HUDEP-2 (cell line): ENCODE results near the gene SPEN.
"Not testable (repeated sequence)": the region's sequence is repeated elsewhere in the genome, so short reads cannot be mapped to it uniquely, and the experiment has no call there.

Experiments used
- DNase-seq, 76 experiments: peaks; one replicate each; lab custom pipeline; 2025; ENCODE audit not compliant: unreplicated experiment in 76 of 76; lab: John Stamatoyannopoulos, UW

Gene SPEN

DNA sequence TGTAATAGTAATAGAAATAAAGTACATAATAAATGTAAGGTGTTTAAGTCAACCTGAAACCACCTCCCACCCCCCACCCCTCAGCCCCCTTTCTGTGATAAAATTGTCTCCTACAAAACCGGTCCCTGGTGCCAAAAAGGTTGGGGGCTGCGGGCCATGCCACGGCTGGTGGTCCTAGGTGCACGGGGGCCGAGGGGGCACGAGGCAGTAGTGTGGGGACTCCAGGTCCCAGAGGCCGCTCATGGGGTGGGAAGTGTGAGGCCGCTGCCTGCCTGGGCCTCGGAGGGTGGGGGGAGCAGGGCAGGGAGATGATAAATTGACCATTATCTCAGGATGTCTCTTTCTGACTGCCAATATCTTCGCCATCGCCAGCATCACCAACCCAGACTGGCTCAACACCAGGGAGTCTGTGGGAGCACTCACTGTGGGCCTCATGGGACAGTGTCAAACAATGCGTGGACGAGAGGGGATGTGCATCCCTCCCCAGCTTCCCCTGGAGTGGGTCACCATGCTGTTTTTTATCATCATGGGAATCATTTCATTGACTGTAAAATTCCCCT lies 121.9 kb downstream of the SPEN start:
- DNase-seq = no peak

DNA sequence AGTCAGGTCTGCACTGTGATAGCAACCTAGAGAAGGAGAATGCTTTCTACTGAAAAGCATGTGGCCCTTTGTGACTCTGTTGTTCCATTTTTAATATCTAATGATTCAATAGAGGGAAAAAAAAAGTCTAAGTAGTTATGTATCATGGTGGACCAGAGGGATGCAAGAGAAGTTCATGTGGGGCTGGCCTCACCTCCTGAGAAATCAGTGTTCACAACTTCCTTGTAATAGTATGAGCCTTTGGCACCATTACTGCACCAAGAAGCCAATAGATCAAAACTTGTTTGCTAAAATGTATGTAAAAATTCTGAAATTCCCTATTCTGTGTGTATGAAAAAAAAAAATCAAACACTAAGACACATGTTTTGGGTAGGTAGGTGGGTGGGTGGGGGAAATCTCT lies 123.4 kb downstream of the SPEN start:
- DNase-seq = no peak

DNA sequence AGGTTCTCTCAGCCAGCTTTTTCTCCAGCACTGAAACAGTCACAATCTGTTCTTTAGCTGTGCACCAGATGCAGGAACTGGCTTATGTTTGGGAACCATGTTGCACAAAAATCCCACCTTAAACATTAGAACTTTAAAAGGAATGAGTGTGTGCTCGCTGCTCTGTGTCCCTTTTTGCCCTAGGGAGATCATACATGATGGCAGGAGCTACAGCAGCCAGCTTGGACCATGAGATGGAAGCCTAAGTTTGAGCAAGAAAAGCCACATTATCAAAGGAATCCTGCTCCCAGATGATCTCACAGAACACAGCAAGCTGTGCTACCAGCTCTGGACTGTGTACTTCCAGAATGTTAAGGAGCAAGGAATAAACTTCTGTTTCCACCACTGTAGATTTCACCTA lies 124.9 kb downstream of the SPEN start:
- DNase-seq = no peak

DNA sequence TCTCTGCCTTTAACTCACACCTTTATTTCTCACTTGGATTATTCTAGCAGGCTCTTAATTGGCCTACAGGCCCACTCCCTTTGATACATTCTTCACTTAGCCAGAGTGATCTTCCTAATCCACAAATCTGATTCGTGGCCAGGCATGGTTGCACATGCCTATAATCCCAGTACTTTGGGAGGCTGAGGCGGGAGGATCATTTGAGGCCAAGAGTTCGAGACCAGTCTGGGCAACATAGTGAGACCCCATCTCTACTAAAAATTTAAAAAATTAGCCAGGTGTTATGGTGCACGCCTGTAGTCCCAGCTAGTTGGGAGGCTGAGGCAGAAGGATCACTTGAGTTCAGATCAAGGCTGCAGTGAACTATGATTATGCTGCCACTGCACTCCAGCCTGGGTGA lies 126.3 kb downstream of the SPEN start:
- DNase-seq = no peak

DNA sequence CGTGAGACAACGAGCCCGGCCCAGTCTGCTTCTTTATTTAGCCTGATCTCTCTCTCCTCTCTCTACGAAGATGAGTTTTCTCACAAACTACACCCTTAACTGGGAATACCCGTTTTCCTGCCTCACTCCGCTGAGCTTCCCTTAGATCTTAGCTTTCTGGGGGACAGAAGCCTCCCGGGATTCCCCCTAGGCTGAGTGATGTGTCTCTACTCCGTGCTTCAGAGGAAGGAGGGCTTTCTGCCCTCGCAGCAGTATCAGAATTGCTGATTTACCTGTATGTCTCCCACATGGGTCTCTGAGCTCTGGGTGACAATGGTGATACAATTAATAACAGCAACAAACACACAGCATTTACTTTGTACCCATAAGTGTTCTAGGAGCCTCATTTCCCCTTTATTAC lies 127.3 kb downstream of the SPEN start:
- no peak for DNase-seq

DNA sequence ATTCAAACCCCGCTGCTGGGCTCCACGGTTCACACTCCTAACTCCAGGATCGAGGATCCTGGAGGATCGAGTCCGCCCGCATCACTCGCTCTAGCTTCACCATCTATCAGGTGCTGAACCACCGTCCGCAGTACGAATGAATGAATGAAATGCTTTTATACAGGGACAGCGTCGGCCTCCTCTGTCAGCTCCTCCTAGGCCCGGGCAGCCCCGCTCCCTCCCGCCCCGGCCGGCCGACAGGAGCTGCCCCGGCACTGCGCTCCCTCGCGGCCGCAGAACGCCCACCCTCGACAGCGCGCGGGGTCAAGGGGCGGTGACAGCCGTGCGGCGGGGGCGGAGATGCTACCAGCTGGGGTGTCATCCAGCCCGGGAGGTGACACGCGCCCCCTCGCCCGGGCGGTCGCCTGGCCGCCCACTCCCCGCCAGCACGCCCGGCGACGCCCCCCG lies 127.9 kb downstream of the SPEN start:
- DNase-seq = peak in 58 of 76 experiments; percentile 11 to 78 (median 52)

DNA sequence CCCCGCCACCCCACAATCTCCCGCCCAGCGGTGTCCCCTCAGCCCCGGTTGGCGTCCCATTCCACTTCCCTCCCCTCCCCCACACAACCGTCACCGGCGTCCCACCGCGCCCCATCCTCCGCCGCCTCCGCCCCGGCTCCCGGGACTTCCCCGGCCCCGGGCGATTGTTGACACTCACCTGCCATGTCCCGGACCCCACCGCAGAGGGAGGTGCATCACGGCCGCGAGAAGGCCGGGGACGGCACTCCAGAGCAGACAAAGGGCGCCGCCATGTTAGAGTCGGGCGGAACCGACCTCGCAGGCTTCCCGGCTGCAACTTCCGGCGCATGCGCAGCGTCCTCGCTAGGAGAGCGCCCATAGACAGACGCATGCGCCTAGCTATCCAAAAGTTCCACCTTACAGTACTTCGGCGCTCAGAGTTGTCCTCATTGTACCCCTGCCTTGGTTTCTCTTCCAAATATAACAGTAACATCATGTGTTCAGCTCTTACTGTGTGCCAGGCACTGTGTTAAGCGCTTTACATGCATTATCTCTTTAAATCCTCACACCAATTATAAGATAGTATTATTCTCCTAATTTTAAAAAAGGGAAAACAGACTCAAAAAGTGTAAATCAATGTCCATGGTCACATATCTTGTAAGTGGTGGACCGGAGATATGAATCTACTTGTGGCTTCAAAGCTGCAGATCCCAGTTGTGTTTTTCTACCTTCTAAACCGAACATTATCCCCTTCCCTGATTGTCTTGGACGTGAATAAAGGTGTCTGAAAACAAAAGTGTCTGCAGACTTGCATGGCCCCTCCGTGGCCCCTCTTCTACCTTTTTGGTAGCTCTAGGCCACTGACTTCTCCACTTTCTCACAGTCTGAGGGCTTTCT lies 128.5 kb downstream of the SPEN start, which contains the start of gene ZBTB17:
Gene ZBTB17 (minus strand): TSS at position 297 of the 876 bp plus-strand sequence. CDS start 27,606 bp downstream, outside the sequence.
- DNase-seq = peak in 73 of 76 experiments; percentile 55 to 92 (median 83)

DNA sequence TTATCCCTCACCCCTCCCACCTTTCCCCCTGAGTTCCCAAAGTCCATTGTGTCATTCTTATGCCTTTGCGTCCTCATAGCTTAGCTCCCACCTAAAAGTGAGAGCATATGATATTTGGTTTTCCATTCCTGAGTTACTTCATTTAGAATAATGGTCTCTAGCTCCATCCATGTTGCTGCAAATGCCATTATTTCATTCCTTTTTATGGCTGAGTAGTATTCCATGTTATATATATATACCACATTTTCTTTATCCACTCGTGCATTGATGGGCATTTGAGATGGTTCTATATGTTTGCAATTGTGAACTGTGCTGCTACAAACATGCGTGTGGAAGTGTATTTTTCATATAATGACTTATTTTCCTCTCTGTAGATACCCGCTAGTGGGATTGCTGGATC lies 130.4 kb downstream of the SPEN start:
- not testable (repeated sequence) for DNase-seq

DNA sequence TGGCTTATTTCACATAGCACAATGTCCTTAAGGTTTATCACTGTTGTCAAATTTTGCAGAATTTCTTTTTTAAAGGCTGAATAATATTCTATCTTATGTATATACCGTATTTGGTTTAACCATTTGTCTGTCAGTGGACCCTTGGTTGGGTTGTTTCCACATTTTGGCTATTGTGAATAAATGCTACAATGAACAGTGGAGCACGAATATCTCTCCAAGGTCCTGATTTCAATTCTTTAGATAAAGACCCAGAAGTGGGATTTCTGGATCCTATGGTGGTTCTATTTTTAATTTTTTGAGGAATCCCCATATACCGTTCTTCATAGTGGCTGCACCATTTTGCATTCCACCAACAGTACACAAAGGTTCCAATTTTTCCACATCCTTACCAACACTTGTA lies 134.2 kb downstream of the SPEN start:
- DNase-seq = no peak

DNA sequence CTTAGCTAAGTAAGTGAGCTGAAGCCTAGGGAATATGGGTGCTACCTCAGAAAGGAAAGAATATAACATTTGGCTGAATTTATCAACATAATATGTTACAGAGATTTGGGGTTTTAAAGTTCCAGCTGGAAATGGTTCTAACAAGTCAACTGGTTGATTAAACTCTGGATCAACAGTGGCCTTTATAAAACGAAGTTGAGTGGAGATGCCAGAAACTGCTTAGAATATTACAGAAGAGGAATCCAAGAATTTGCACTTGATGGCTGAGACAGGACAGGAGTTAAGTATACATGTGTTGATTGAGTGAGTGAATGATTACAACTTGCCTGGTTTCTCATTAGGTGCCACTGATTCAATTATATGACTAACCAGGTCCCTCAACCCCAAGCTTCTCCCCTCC lies 135.8 kb downstream of the SPEN start:
- DNase-seq = no peak

DNA sequence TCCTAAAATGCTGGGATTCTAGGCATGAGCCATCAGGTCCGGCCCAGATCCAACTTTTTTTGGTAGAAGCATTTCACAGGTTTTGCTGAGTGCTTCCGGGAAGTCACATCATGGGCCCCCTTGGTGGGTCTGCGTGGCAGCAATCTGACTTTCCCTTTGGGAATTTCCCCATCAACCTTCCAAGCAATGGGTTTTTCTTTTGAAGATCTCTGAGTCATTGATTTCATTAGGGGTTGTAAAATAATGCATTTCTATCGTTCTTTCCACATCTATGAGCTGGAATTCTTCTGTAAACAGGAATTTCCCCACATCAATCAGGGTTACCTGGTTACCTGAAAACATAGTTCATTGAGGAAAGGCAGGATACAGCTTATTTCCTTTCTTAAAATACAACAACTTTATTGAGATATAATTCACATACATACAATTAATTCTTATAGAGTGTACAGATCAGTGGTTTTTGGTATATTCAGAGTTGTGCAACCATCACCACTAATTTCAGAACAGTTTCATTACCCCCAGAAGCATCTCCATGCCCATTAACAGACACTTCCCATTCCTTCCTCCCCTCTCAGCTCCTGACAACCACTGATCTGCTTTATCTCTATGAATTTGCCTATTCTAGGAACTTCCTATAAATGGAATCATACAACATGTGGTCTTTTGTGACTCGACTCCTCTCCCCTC lies 138.2 kb downstream of the SPEN start:
- no peak for DNase-seq

DNA sequence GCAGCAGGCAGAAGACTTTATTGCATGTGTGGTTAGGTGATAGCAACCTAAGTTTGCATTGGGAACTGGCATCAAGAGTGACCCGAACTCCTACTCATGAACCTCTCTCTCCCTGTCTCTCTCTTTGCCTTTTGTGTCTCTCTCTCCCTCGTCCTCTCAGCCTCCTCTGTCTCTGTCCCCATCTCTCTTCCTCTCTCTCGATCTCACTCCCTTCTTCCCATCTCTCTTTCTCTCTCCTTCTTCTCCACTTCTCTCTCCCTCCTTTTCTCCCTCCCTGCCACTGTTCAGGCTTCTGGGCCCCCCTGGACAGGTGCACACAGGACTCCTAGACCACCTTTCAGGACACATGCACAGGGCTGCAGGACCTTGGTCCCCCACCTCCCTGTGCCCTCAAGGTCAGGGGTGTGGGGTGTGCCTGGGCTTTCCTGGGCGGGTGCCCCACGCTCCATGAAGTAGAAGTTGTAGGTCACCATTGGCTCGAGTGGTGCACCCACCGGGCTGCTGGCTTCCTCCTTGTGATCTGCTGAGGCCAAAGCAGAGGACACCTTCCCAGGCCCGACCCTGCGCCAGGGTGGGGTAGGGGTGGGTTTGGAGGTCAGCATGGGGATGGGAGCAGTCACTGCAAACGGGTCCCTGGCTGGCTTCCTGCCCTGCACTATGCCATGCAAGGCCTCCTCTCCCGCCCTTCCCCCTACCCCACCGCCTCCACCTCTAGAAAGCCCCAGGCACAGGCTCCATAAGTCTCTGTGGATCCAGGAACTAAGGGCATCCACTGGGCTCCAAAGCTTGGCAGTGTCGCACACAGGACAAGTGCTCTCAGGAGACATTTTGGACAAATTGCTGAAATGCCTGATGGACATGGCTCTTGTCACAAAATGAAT lies 141.6 kb downstream of the SPEN start:
- DNase-seq = no peak

DNA sequence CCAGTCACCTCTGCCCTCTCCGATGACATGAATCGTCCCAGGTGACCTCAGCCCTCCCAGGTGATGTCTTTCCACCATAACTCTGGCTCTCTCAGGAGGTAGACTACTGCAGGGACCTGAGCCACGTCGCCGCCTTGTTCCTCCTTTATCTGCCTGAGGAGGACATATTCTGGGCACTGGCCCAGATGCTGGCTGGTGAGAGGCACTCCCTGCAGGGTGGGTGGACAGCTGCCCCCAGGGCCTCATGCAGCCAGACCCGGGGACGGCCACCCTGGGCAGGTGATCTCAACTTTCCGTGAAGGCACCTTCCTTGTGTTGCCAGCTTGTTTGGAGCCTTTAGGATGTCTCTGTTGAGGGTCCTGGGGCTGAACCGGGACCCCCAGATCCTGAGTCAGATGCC lies 142.3 kb downstream of the SPEN start:
- peak in 20 of 76 experiments; percentile 1 to 33 (median 13) for DNase-seq
